ENCODE data around the gene RNF220. TPM values are rescaled to one million over a fixed set of nuclear protein-coding genes. Genes with fewer than 3 reads are reported as not detected.
"Not testable (repeated sequence)": the region's sequence is repeated elsewhere in the genome, so short reads cannot be mapped to it uniquely, and the experiment has no call there.

The RNF220 gene
- total RNA-seq, 1 donor from 2014 or later = 72.5 TPM

GRCh38 chr1:44693900-44694299 is 288.8 kb downstream of the RNF220 start:
- intact Hi-C loops (cut with DNase I) = no loop called here
- no peak for ATAC-seq (ENCODE audit: poor library complexity)

GRCh38 chr1:44694863-44695478 is 289.9 kb downstream of the RNF220 start:
- DNase-seq (no peak), ATAC-seq (ENCODE audit: poor library complexity) (no peak)
- intact Hi-C loops (cut with DNase I) = no loop called here

More at GRCh38 chr1:44693900-44694299, 288.8 kb downstream of the RNF220 start:
- DNase-seq = no peak

DNA sequence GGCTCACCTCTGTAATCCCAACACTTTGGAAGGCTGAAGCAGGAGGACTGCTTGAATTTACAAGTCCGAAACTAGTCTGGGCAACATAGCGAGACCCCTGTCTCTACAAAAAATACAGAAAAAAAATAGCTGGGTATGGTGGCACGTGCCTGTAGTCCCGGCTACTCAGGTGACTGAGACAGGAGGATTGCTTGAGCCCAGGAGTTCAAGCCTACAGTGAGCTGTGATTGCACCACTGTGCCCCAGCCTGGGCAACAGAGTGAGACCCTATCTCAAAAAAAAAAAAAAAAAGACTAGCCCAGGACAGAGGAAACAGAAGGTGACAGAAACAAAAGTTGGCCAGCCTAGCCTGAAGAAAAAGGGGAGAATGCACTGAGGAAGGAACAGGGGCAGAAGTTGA is 290.6 kb downstream of the RNF220 start:
- ATAC-seq (ENCODE audit: poor library complexity) (no peak), DNase-seq (no peak)
- intact Hi-C loops (cut with DNase I) = no loop called here

- intact Hi-C loops (cut with DNase I) = no loop called here
- ATAC-seq (ENCODE audit: poor library complexity) (no peak), DNase-seq (no peak)
These were observed 291.0 kb downstream of the RNF220 start for GRCh38 chr1:44696101-44696500.

DNA sequence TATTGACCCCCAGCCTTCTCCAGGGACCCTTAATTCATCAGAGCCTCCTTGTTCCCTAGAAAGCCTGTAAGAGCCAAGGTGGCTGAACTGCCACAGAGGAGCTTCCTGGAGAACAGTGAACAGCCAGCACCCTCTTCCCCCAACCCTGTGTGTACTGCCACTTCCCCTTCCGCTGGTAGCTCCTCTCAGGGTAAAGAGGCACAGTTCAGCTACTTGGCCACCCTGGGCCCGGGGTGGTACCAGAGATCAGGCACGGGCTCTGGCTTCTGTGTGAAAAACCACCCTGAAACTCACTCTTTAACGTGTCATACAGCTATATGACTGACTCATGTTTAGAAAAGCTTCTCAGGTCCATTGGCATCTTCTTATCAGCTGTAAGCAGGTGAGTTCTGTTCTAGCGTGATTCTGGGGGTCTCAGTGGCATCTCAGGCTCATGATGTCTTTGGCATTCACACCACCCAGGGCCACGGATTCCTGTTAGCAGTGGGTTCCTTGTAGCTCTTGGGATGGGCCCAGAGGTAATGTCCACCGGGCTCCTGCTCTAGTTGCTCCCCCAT is 291.8 kb downstream of the RNF220 start:
- ATAC-seq (ENCODE audit: poor library complexity) (peak; percentile 43), DNase-seq (peak; percentile 44)
- intact Hi-C loops (cut with DNase I) = no loop called here

DNA sequence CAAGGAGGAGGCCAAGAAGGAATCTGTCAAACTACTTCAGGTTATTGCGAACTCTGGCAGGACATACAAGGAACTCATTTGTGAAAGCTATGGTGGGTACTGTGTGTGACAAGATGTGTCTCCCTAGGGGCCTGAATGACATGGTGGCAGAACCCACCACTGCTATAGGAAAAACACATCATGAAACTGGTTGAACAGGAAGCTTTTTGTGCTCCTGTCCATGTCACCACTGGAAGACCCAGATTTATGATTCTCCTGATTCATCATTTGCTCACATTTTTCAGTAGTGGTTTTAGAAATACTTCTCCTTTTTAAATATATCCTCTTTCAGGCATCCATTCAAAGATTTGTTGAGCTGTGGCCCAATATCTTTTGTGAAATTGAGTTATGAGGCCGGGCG is 293.1 kb downstream of the RNF220 start:
- no peak for DNase-seq
- no peak for ATAC-seq (ENCODE audit: poor library complexity)
- intact Hi-C loops (cut with DNase I) = no loop called here

DNA sequence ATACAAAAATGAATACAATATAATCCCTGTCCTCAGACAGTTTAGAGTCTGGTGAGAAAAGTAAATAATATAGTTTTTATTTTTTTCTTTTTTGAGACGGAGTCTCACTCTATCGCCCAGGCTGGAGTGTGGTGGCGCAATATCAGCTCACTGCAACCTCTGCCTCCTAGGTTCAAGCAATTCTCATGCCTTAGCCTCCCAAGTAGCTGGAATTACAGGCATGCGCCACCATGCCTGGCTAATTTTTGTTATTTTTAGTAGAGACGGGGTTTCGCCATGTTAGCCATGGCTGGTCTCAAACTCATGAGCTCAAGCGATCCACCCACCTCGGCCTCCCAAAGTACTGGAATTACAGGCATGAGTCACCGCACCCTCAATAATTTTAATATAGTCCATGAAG is 294.3 kb downstream of the RNF220 start:
- intact Hi-C loops (cut with DNase I); DNase-seq; ATAC-seq (ENCODE audit: poor library complexity): not testable (repeated sequence)

DNA sequence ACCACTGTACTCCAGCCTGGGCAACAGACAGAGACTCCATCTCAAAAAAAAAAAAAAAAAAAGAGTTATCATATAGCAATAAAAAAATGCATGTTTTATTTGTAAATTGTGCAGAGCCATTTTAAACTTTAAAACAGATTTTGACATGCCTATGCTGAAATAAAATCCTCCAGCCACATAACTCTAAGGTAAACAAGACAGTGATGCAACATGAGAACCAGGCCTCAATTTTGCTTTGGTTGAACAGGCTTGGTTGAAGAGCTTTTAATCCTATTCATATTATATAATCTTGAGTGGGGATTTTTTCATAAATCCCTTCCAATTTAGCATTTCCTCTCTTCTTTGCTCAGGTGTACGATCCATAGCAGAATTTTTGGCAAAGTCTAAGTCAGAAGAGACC is 295.5 kb downstream of the RNF220 start:
- DNase-seq = no peak
- intact Hi-C loops (cut with DNase I) = no loop called here
- ATAC-seq (ENCODE audit: poor library complexity) = no peak

DNA sequence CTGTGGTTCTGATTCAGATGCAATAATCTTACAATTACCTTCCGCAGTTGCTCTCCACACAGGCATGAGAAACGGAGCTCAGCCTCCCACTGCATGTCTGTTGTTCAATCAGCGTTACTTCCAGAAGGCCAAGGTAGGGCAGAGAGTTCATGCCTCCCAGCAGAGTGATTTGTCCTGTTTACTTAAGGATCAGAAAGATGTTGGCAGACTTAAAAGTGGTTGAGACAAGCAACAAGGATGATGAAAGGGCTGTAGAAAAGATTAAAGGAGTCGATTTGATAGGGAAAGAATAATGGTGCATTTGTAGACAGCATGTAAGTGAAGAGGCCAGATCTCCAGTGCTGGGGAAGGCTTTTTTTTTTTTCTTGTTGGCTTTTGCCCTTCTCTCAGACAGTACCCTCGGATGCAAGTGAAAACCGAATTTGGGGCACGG is 296.1 kb downstream of the RNF220 start:
- ATAC-seq (ENCODE audit: poor library complexity) (no peak), DNase-seq (no peak)

More for the DNA sequence above, 296.1 kb downstream of the RNF220 start:
- intact Hi-C loops (cut with DNase I) = no loop called here

Small RNA genes within 50 kb of the gene (microRNA-seq; reads per million reads assigned to microRNA genes)
- gene MIR5584 = not detected

Other genes with a start within 250 kb of the RNF220 start
- gene DMAP1, start 191.8 kb upstream of the RNF220 start, total RNA-seq = 25.7 TPM
- gene ERI3, start 50.0 kb upstream of the RNF220 start, total RNA-seq = 52.3 TPM

All from Right ventricle myocardium superior (tissue), 1 donor.